Keratinocyte (primary cell): ENCODE results near the gene DDX46. TPM values are rescaled to one million over a fixed set of nuclear protein-coding genes. Genes with fewer than 3 reads are reported as not detected.

Experiments used
- DNase-seq: peaks from one replicate; pipeline ENCODE4 v3.0.0-alpha.2; 2011; ENCODE audit warnings: low read depth, missing footprints, low spot score
- FAIRE-seq: peaks from 2 replicates; lab custom pipeline; 2011; peaks lifted over from hg19 to GRCh38; lab: Jason Lieb, UNC
- H2AFZ ChIP-seq: 2 replicates; pipeline ENCODE4 v1.6.0; 2012; ENCODE audit warnings: low read length, control low read depth, inconsistent platforms; ENCODE audit not compliant: control insufficient read depth
- H3K27ac ChIP-seq: 2 replicates; pipeline ENCODE4 v1.5.1; 2011; ENCODE audit warnings: low read length; ENCODE audit not compliant: control insufficient read depth, insufficient read depth
- H3K27me3 ChIP-seq: 3 replicates; pipeline ENCODE4 v1.6.0; 2011; ENCODE audit warnings: low read length; ENCODE audit not compliant: control insufficient read depth, insufficient read depth; ENCODE audit errors: extremely low read depth
- H3K36me3 ChIP-seq, 2 experiments: 2 replicates in 1 of 2; 3 replicates in 1 of 2; pipeline ENCODE4 v1.5.1; 2011; ENCODE audit warnings: low read length in 2 of 2, mild to moderate bottlenecking in 1 of 2; ENCODE audit not compliant: control insufficient read depth in 2 of 2, insufficient read depth in 2 of 2; ENCODE audit errors: extremely low read depth in 1 of 2
- H3K4me1 ChIP-seq: 3 replicates; pipeline ENCODE4 v1.5.1; 2011; ENCODE audit warnings: low read length; ENCODE audit not compliant: control insufficient read depth, insufficient read depth; ENCODE audit errors: extremely low read depth
- H3K4me2 ChIP-seq: 3 replicates; pipeline ENCODE4 v1.6.0; 2011; ENCODE audit warnings: low read depth, low read length; ENCODE audit not compliant: control insufficient read depth, insufficient read depth; ENCODE audit errors: extremely low read depth
- H3K4me3 ChIP-seq, 3 experiments: fragments of 200-600 bp in 1 of 3; sonication (generic) in 1 of 3; 2 replicates in 2 of 3; 3 replicates in 1 of 3; pipeline ENCODE4 v1.5.1; 2011 to 2016; ENCODE audit warnings: low read length in 3 of 3, mild to moderate bottlenecking in 3 of 3, control low read depth in 2 of 3, inconsistent platforms in 1 of 3, low read depth in 1 of 3, mixed read lengths in 1 of 3, mixed run types in 1 of 3, moderate library complexity in 1 of 3; ENCODE audit not compliant: control insufficient read depth in 2 of 3, insufficient read depth in 2 of 3; ENCODE audit errors: extremely low read depth in 1 of 3
- H3K79me2 ChIP-seq: 2 replicates; pipeline ENCODE4 v1.6.0; 2012; ENCODE audit warnings: low read length; ENCODE audit not compliant: control insufficient read depth, insufficient read depth
- H3K9ac ChIP-seq: 3 replicates; pipeline ENCODE4 v1.6.0; 2011; ENCODE audit warnings: low read length; ENCODE audit not compliant: control insufficient read depth, insufficient read depth; ENCODE audit errors: extremely low read depth
- H3K9me1 ChIP-seq: 3 replicates; pipeline ENCODE4 v1.6.0; 2011; ENCODE audit warnings: low read length; ENCODE audit not compliant: control insufficient read depth, insufficient read depth; ENCODE audit errors: extremely low read depth
- H3K9me3 ChIP-seq: 2 replicates; pipeline ENCODE4 v1.5.1; 2012; ENCODE audit warnings: low read depth, low read length; ENCODE audit not compliant: control insufficient read depth
- H4K20me1 ChIP-seq: 3 replicates; pipeline ENCODE4 v1.6.0; 2011; ENCODE audit warnings: low read length; ENCODE audit not compliant: control insufficient read depth, insufficient read depth; ENCODE audit errors: extremely low read depth
- CTCF ChIP-seq, 3 experiments: IDR thresholded peaks in 1 of 3; conservative IDR thresholded peaks in 1 of 3; optimal IDR thresholded peaks in 1 of 3; 2 replicates in 2 of 3; 3 replicates in 1 of 3; pipeline versions ENCODE3 to v1.5.1; 2011; ENCODE audit warnings: low read length in 3 of 3, mild to moderate bottlenecking in 3 of 3, moderate library complexity in 2 of 3, control low read depth in 1 of 3, inconsistent platforms in 1 of 3; ENCODE audit not compliant: insufficient read depth in 2 of 3; ENCODE audit errors: extremely low read depth in 1 of 3
- EZH2 ChIP-seq: IDR thresholded peaks from one replicate; pipeline ENCODE4 v1.6.1; 2012; ENCODE audit warnings: inconsistent platforms, mild to moderate bottlenecking, low read length, moderate library complexity
- dilution Hi-C: fragments of 300-500 bp; cut with MboI; formaldehyde crosslinking; loops from one replicate; pipeline ENCODE4 v1.7.0; 2020; ENCODE audit warnings: low sequenced_read_pairs; ENCODE audit not compliant: extremely low pct_ligation_motif_present
- polyA plus RNA-seq, 5 experiments: library from polyadenylated mRNA; depleted of rRNA in 3 of 5; stranded (reverse) in 3 of 5; stranded (forward) in 1 of 5; unstranded in 1 of 5; fragments of >200 nt; gene quantifications; 1 replicate in 1 of 5; 2 replicates in 3 of 5; 3 replicates in 1 of 5; pipeline versions ENCODE4 v1.2.1 to v1.2.3, GENCODE V29; 2011 to 2012; ENCODE audit warnings: missing spikeins in 2 of 5, low read depth in 1 of 5, low replicate concordance in 1 of 5

Gene DDX46
- polyA plus RNA-seq, 1 donor (not counting 4 experiments of a cell fraction or from before 2014, with no cell fraction given), result 39.0 TPM

DNA sequence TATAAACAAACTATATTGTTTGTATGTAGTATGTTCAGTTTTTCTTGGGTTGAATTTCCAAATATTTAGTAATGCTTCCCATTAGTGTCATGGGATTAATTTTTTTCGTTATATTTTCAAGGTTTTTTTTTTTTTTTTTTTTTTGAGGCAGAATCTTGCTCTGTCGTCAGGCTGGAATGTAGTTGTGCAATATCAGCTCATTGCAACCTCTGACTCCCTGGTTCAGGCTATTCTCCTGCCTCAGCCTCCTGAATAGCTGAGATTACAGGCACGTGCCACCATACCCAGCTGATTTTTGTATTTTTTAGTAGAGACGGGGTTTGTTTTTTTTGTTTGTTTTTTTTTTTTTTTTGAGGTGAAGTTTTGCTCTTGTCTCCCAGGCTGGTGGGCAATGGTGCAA is 10.6 kb downstream of the DDX46 start:
- Histone ChIP-seq H2AFZ (no peak overlapping the region), H3K9me1 (no peaks in the 10 kb centered on the region), H3K4me1 (no peaks in the 10 kb centered on the region), H4K20me1 (no peaks in the 10 kb centered on the region), H3K79me2 (peaks cover 2% of the 10 kb centered on the region), H3K27me3 (no peaks in the 10 kb centered on the region), H3K9ac (no peak overlapping the region), H3K4me2 (no peak overlapping the region), H3K9me3 (no peaks in the 10 kb centered on the region), H3K27ac (no peak overlapping the region), H3K4me3 (no peak overlapping the region), H3K36me3 (peaks cover 12% of the 10 kb centered on the region in 2 experiments)
- DNase-seq (no peak), FAIRE-seq (no peak)
- dilution Hi-C loops, result no loop called here
- TF ChIP-seq CTCF (optimal IDR thresholded peaks at IDR 0.05 in 1 of 3, IDR thresholded peaks at IDR 0.05 in 1 of 3, conservative IDR thresholded peaks at IDR 0.05 in 1 of 3; ENCODE audit: extremely low read depth in 1 of 3, insufficient read depth in 2 of 3, low read length in 3 of 3) (no peak), EZH2 (no peak)

- Histone ChIP-seq H3K4me2 (no peak overlapping the region), H3K79me2 (no peaks in the 10 kb centered on the region), H4K20me1 (no peaks in the 10 kb centered on the region), H3K4me1 (no peaks in the 10 kb centered on the region), H2AFZ (no peak overlapping the region), H3K9me1 (no peaks in the 10 kb centered on the region), H3K9me3 (no peaks in the 10 kb centered on the region), H3K27me3 (no peaks in the 10 kb centered on the region), H3K36me3 (peaks cover 8 to 11% of the 10 kb centered on the region in 2 experiments), H3K9ac (no peak overlapping the region), H3K27ac (no peak overlapping the region), H3K4me3 (no peak overlapping the region)
- no peak for FAIRE-seq
- dilution Hi-C loops, result no loop called here
- TF ChIP-seq EZH2 (no peak), CTCF (optimal IDR thresholded peaks at IDR 0.05 in 1 of 3, IDR thresholded peaks at IDR 0.05 in 1 of 3, conservative IDR thresholded peaks at IDR 0.05 in 1 of 3; ENCODE audit: extremely low read depth in 1 of 3, insufficient read depth in 2 of 3, low read length in 3 of 3) (no peak)
- DNase-seq, result no peak
Observed at GRCh38 chr5:134772461-134773125, 14.0 kb downstream of the DDX46 start.
